A549 treated with dexamethasone at 1 μM for 4 hours (cell line): ENCODE measurements around the gene ABCC8. TPM values are rescaled to one million over a fixed set of nuclear protein-coding genes. Genes with fewer than 3 reads are reported as not detected.

ENCODE experiments used
- total RNA-seq: library from RNA; stranded (reverse); fragments of 200-300 nt; extraction: Qiagen RNA extraction; gene quantifications from 5 replicates; pipeline ENCODE4 v1.2.3, GENCODE V29; 2022

ABCC8 gene
- total RNA-seq = 6.9 to 14.7 TPM (median 10.1 TPM) in 5 replicates

DNA sequence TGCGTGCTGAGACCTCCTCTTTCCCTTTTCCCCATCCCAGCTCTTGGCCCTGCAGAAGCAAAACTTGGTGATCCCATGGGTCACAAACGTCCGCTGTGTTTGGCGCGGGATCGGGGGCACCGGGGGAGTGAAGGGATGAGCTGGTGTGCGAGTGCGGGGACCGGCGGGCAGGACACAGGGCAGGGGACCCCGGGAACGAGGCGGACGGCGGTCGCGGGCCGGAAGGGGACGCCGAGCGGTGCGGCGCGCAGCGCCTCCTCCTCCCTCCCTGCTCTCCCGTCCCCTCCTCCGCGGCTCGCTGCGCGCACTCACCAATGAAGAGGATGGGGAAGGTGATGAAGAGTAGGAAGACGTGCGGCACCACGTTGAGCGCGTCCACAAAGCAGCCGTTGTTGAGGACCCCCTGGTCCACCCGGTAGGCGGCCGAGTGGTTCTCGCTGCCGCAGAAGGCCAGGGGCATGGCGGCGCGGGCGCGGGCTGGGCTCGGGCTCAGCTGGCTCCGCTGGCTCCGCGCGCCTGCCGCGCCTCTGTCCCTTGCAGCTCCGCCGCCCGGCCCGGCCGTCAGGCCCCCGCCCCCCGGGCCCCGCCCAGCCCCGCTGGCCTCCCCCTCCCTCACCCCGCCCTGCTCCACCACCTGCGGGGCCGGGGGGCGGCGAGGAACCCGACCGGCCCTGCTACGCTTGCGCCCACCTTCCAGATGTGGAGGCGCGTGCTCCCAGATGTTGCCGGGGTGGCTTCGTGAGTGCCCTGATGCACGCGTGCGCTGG lies at the start of gene ABCC8:
Gene ABCC8, minus strand, starts transcription at position 529 of the 767 bp plus-strand sequence. Its CDS starts 69 bp downstream, at position 460.

DNA sequence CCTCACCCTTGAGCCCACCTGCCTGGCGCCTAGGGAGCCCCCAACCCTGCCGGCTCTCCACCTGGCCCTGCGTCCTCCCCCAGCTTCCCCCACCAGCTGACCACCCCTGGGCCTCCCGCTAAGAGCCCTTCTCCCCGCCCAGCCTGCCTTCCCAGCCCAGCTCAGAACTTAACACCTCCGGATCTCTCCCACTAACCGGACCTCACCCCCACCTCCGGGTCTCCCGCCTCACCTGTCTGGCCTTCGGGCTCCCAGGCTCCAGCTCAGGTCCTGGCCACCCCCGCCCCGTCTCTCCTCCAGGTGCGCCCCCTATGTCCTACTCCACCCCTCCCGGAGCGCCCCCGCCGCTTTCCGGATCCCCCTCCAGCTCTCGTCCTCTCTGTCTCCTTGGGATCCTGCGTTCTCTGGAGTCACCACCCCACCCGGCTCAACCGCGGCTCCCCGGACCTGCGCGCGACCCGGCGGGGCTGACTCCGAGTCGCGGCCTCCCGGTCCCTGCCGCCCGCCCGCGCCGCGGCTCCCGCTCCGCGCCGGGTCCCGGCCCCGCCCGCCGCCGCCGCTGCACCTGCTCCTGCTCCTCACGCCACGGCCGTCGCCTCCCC lies 87.9 kb downstream of the ABCC8 start, which contains the start of gene KCNJ11:
Gene KCNJ11, minus strand, starts transcription at position 51 of the 602 bp plus-strand sequence. CDS start 568 bp downstream, outside the sequence.

DNA sequence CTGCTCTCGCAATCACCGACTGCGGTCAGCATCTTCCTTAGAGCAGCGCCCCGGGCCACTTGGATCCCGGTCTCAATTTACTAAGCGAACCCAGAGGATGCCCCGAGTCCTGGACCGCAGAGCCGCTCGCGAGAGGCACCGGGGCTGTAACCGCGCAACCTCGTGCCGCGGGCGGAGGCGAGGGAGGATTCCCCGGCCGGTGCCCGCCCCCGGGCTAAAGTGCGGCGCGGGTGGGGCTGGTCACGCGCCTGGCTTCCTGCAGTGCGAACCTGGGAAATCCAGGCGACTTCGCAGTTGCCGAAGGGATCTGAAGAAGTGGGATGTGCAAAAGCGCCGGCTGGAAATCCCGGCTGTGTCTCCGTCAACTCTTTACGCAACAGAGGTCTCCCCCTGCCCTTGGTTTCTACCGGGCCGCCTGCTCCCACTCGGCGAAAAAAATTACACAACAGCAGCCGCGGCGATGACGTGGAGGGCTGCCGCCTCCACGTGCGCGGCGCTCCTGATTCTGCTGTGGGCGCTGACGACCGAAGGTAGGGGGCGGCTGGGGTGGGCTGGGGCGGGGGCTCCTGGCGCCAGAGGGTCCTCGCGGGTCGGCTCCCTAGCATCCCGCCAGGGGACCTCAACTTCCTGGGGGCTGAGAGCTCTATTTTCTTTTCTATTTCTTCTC lies 125.0 kb downstream of the ABCC8 start, which contains the start of gene NCR3LG1:
Gene NCR3LG1, plus strand, starts transcription at position 291 of the 667 bp plus-strand sequence. Its CDS starts 170 bp downstream, at position 461.

Other genes starting within 250 kb of the ABCC8 start
- 30.9 to 37.1 TPM (median 35.1 TPM) in 5 replicates for gene NUCB2, start 200.1 kb downstream of the ABCC8 start, total RNA-seq
- 1.9 to 3.7 TPM (median 2.8 TPM) in 5 replicates for gene NCR3LG1, start 125.0 kb downstream of the ABCC8 start, total RNA-seq
- gene KCNJ11, start 88.2 kb downstream of the ABCC8 start, total RNA-seq = 6.1 to 8.7 TPM (median 8.1 TPM) in 5 replicates
- 0.88 to 1.8 TPM (median 1.2 TPM) in 5 replicates for gene USH1C, start 67.6 kb upstream of the ABCC8 start, total RNA-seq
- gene OTOG, start 70.4 kb upstream of the ABCC8 start, total RNA-seq = not detected in 5 replicates
- 0.06 to 0.15 TPM (median 0.07 TPM) in 3 of 5 replicates, not detected in the others for gene MYOD1, start 242.7 kb upstream of the ABCC8 start, total RNA-seq